Measurements from ENCODE around the gene DLGAP1. TPM values are rescaled to one million over a fixed set of nuclear protein-coding genes. Genes with fewer than 3 reads are reported as not detected.

The DLGAP1 gene
- total RNA-seq, 1 experiment from 2014 or later = 23.0 TPM

DNA sequence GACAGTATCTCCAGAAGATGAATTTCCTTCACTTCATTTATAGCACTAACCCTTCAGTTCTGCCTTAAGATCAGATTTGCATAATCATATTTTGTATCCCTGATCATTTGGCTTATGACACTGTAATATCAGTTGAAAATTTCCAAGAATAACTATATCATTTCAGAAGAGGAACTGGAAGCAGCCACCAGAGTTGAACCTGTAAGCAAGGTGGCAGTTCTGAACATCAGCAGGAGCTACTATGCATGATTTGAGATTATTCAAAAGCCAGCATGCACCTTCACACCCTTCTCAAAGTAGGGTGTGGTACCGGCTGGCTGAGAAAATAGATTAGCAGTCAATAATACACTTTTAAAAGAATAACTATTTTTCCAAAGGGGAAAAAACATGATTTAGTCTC is 328.2 kb downstream of the DLGAP1 start:
- peaks cover 91% of the 10 kb centered on the region for H3K4me1 Mint-ChIP-seq
- H3K27me3 Mint-ChIP-seq (ENCODE audit: low read depth) = no peaks in the 10 kb centered on the region
- ATAC-seq (no peak), DNase-seq (ENCODE audit: low spot score) (no peak)
- H3K9me3 Mint-ChIP-seq = no peaks in the 10 kb centered on the region
- no peaks in the 10 kb centered on the region for H3K36me3 Mint-ChIP-seq
- ChIA-PET POLR2A (no interaction called here), CTCF (interaction anchor here (1.2 kb wide), 1 partner anchor 20 kb away, joined by 3 read pairs; no protein-coding TSS in a partner anchor)
- TF ChIP-seq, protein P1, sequence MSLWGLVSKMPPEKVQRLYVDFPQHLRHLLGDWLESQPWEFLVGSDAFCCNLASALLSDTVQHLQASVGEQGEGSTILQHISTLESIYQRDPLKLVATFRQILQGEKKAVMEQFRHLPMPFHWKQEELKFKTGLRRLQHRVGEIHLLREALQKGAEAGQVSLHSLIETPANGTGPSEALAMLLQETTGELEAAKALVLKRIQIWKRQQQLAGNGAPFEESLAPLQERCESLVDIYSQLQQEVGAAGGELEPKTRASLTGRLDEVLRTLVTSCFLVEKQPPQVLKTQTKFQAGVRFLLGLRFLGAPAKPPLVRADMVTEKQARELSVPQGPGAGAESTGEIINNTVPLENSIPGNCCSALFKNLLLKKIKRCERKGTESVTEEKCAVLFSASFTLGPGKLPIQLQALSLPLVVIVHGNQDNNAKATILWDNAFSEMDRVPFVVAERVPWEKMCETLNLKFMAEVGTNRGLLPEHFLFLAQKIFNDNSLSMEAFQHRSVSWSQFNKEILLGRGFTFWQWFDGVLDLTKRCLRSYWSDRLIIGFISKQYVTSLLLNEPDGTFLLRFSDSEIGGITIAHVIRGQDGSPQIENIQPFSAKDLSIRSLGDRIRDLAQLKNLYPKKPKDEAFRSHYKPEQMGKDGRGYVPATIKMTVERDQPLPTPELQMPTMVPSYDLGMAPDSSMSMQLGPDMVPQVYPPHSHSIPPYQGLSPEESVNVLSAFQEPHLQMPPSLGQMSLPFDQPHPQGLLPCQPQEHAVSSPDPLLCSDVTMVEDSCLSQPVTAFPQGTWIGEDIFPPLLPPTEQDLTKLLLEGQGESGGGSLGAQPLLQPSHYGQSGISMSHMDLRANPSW (CRISPR knock-in tag; conservative IDR thresholded peaks at IDR 0.05; ENCODE audit: low read depth) = no peak
- TF ChIP-seq, protein P2, sequence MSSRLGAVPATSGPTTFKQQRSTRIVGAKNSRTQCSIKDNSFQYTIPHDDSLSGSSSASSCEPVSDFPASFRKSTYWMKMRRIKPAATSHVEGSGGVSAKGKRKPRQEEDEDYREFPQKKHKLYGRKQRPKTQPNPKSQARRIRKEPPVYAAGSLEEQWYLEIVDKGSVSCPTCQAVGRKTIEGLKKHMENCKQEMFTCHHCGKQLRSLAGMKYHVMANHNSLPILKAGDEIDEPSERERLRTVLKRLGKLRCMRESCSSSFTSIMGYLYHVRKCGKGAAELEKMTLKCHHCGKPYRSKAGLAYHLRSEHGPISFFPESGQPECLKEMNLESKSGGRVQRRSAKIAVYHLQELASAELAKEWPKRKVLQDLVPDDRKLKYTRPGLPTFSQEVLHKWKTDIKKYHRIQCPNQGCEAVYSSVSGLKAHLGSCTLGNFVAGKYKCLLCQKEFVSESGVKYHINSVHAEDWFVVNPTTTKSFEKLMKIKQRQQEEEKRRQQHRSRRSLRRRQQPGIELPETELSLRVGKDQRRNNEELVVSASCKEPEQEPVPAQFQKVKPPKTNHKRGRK (CRISPR knock-in tag; IDR thresholded peaks at IDR 0.05; ENCODE audit: borderline replicate concordance) = no peak
- TF ChIP-seq ZNF671 (CRISPR knock-in tag; IDR thresholded peaks at IDR 0.05) = no peak
- no peak for TF ChIP-seq SMAD3 (CRISPR knock-in tag; IDR thresholded peaks at IDR 0.05; ENCODE audit: borderline replicate concordance)
- no peak for TF ChIP-seq ZNF219 (CRISPR knock-in tag; IDR thresholded peaks at IDR 0.05; ENCODE audit: borderline replicate concordance)
- TF ChIP-seq, protein P3, sequence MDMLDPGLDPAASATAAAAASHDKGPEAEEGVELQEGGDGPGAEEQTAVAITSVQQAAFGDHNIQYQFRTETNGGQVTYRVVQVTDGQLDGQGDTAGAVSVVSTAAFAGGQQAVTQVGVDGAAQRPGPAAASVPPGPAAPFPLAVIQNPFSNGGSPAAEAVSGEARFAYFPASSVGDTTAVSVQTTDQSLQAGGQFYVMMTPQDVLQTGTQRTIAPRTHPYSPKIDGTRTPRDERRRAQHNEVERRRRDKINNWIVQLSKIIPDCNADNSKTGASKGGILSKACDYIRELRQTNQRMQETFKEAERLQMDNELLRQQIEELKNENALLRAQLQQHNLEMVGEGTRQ (CRISPR knock-in tag; IDR thresholded peaks at IDR 0.05) = no peak
- TF ChIP-seq RELA (CRISPR knock-in tag; IDR thresholded peaks at IDR 0.05; ENCODE audit: borderline replicate concordance) = no peak
- TF ChIP-seq TCF7 (CRISPR knock-in tag; IDR thresholded peaks at IDR 0.05; ENCODE audit: low read depth) = no peak
- TF ChIP-seq, protein P4, sequence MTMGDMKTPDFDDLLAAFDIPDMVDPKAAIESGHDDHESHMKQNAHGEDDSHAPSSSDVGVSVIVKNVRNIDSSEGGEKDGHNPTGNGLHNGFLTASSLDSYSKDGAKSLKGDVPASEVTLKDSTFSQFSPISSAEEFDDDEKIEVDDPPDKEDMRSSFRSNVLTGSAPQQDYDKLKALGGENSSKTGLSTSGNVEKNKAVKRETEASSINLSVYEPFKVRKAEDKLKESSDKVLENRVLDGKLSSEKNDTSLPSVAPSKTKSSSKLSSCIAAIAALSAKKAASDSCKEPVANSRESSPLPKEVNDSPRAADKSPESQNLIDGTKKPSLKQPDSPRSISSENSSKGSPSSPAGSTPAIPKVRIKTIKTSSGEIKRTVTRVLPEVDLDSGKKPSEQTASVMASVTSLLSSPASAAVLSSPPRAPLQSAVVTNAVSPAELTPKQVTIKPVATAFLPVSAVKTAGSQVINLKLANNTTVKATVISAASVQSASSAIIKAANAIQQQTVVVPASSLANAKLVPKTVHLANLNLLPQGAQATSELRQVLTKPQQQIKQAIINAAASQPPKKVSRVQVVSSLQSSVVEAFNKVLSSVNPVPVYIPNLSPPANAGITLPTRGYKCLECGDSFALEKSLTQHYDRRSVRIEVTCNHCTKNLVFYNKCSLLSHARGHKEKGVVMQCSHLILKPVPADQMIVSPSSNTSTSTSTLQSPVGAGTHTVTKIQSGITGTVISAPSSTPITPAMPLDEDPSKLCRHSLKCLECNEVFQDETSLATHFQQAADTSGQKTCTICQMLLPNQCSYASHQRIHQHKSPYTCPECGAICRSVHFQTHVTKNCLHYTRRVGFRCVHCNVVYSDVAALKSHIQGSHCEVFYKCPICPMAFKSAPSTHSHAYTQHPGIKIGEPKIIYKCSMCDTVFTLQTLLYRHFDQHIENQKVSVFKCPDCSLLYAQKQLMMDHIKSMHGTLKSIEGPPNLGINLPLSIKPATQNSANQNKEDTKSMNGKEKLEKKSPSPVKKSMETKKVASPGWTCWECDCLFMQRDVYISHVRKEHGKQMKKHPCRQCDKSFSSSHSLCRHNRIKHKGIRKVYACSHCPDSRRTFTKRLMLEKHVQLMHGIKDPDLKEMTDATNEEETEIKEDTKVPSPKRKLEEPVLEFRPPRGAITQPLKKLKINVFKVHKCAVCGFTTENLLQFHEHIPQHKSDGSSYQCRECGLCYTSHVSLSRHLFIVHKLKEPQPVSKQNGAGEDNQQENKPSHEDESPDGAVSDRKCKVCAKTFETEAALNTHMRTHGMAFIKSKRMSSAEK (CRISPR knock-in tag; IDR thresholded peaks at IDR 0.05; ENCODE audit: borderline replicate concordance) = no peak
- TF ChIP-seq NR3C1 (CRISPR knock-in tag; conservative IDR thresholded peaks at IDR 0.05; ENCODE audit: low read depth) = no peak
- TF ChIP-seq, protein P5, sequence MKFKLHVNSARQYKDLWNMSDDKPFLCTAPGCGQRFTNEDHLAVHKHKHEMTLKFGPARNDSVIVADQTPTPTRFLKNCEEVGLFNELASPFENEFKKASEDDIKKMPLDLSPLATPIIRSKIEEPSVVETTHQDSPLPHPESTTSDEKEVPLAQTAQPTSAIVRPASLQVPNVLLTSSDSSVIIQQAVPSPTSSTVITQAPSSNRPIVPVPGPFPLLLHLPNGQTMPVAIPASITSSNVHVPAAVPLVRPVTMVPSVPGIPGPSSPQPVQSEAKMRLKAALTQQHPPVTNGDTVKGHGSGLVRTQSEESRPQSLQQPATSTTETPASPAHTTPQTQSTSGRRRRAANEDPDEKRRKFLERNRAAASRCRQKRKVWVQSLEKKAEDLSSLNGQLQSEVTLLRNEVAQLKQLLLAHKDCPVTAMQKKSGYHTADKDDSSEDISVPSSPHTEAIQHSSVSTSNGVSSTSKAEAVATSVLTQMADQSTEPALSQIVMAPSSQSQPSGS (CRISPR knock-in tag; IDR thresholded peaks at IDR 0.05; ENCODE audit: borderline replicate concordance, low read depth) = no peak
- no peak overlapping the region for H3K4me3 Mint-ChIP-seq
- H3K27ac Mint-ChIP-seq = peak overlapping the region; percentile 48; the same call in 1 of the 2 replicates

DNA sequence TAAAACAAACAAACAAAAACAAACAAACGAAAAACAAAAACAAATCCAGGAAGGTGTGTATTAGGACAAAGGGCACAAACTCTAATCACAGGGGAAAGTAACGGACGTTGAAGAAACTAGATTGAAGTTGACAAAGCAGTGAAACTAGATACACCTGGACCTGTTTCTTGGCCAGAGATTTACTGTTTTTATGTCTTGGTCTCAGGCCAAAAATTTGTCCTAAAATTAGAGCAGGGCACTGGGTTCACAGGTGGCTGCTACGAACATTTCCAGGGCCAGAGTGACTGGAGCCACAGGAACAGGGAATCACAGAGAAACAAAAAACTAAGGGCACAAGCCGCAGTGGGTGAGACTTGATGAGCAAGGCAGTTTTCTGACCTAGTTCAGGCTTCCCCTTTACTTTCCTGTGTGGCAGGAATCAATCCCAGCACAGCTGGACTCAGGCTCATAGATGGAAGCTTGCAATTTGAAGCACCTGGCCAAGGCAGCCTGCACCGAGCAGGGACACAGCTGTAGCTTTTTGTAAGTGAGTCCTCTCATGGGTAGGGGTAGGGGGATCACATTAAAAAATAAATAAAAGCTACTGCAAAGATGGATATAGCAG is 329.4 kb downstream of the DLGAP1 start:
- Mint-ChIP-seq H3K4me1 (peaks cover 91% of the 10 kb centered on the region), H3K27me3 (ENCODE audit: low read depth) (no peaks in the 10 kb centered on the region), H3K36me3 (no peaks in the 10 kb centered on the region), H3K4me3 (no peak overlapping the region), H3K9me3 (no peaks in the 10 kb centered on the region), H3K27ac (peak overlapping the region; percentile 98)
- peak; percentile 50 for ATAC-seq
- ChIA-PET CTCF (interaction anchor here (1.0 to 2.4 kb wide), 2 partner anchors 8 to 19 kb away, joined by 5 to 9 read pairs; no protein-coding TSS in a partner anchor), POLR2A (no interaction called here)
- no peak for DNase-seq (ENCODE audit: low spot score)
- TF ChIP-seq, protein P1 (CRISPR knock-in tag; conservative IDR thresholded peaks at IDR 0.05; ENCODE audit: low read depth) = no peak
- TF ChIP-seq, protein P6, sequence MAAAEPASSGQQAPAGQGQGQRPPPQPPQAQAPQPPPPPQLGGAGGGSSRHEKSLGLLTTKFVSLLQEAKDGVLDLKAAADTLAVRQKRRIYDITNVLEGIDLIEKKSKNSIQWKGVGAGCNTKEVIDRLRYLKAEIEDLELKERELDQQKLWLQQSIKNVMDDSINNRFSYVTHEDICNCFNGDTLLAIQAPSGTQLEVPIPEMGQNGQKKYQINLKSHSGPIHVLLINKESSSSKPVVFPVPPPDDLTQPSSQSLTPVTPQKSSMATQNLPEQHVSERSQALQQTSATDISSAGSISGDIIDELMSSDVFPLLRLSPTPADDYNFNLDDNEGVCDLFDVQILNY (CRISPR knock-in tag; IDR thresholded peaks at IDR 0.05) = no peak
- TF ChIP-seq, protein P7, sequence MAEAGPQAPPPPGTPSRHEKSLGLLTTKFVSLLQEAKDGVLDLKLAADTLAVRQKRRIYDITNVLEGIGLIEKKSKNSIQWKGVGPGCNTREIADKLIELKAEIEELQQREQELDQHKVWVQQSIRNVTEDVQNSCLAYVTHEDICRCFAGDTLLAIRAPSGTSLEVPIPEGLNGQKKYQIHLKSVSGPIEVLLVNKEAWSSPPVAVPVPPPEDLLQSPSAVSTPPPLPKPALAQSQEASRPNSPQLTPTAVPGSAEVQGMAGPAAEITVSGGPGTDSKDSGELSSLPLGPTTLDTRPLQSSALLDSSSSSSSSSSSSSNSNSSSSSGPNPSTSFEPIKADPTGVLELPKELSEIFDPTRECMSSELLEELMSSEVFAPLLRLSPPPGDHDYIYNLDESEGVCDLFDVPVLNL (CRISPR knock-in tag; IDR thresholded peaks at IDR 0.05; ENCODE audit: borderline replicate concordance, low read depth) = no peak
- TF ChIP-seq, protein P5 (CRISPR knock-in tag; IDR thresholded peaks at IDR 0.05; ENCODE audit: borderline replicate concordance, low read depth) = no peak

Data from WTC11 (cell line).